Measurements from ENCODE around the gene LRRC18. TPM values are rescaled to one million over a fixed set of nuclear protein-coding genes. Genes with fewer than 3 reads are reported as not detected.

The LRRC18 gene
- total and polyA plus RNA-seq, 2 donors (not counting 3 experiments of a cell fraction or from before 2014, with no cell fraction given), result not detected

- Histone ChIP-seq H3K27me3 (ENCODE audit: control insufficient read depth in 2 of 2, insufficient read depth in 2 of 2, low read length in 2 of 2) (no peaks in the 10 kb centered on the region), H3K9me1 (replicated peaks; ENCODE audit: control insufficient read depth, extremely low read depth, insufficient read depth, low read length) (no peaks in the 10 kb centered on the region), H3K4me1 (ENCODE audit: control insufficient read depth, extremely low read depth, insufficient read depth, low read length) (no peaks in the 10 kb centered on the region), H2AFZ (ENCODE audit: low read depth, low read length) (no peak overlapping the region), H4K20me1 (replicated peaks; ENCODE audit: control insufficient read depth, extremely low read depth, insufficient read depth, low read length) (no peaks in the 10 kb centered on the region), H3K4me3 (replicated peaks in 1 of 3; ENCODE audit: insufficient read depth in 1 of 3, low read depth in 1 of 3, low read length in 3 of 3) (no peak overlapping the region), H3K9me3 (replicated peaks; ENCODE audit: control insufficient read depth, insufficient read depth, low read length) (no peaks in the 10 kb centered on the region), H3K4me2 (ENCODE audit: insufficient read depth, low read length) (no peak overlapping the region), H3K9ac (replicated peaks; ENCODE audit: extremely low read depth, insufficient read depth, low read length) (no peak overlapping the region), H3K27ac (ENCODE audit: insufficient read depth, low read depth, low read length) (no peak overlapping the region), H3K79me2 (ENCODE audit: control insufficient read depth, insufficient read depth, low read length) (no peaks in the 10 kb centered on the region), H3K36me3 (ENCODE audit: control insufficient read depth in 2 of 2, extremely low read depth in 1 of 2, insufficient read depth in 2 of 2, low read length in 2 of 2) (no peaks in the 10 kb centered on the region)
- TF ChIP-seq MAX (IDR thresholded peaks at IDR 0.05; ENCODE audit: insufficient read depth, insufficient read length) (no peak), GATA2 (IDR thresholded peaks at IDR 0.05; ENCODE audit: insufficient read depth, insufficient read length, low read depth, low read length) (no peak), JUN (IDR thresholded peaks at IDR 0.05; ENCODE audit: borderline replicate concordance, insufficient read depth, insufficient read length, low read depth) (no peak), POLR2AphosphoS5 (IDR thresholded peaks at IDR 0.05; ENCODE audit: insufficient read depth, low read depth, low read length) (no peak), CTCF (IDR thresholded peaks at IDR 0.05; ENCODE audit: extremely low read depth in 1 of 2, insufficient read depth in 1 of 2, low read depth in 1 of 2, low read length in 2 of 2) (no peak), POLR2A (IDR thresholded peaks at IDR 0.05; ENCODE audit: low read depth, low read length) (no peak), EZH2 (IDR thresholded peaks at IDR 0.05; ENCODE audit: borderline replicate concordance, low read depth, low read length, severe bottlenecking) (no peak)
- POLR2A ChIA-PET, result interaction anchor here (0.5 kb wide), 1 partner anchor 533 kb away, joined by 4 read pairs; no protein-coding TSS in a partner anchor
- FAIRE-seq, result no peak
- CTCF ChIA-PET, result no interaction called here
- dilution Hi-C loops (cut with MboI; ENCODE audit: extremely low pct_ligation_motif_present, low sequenced_read_pairs) (no loop called here), intact Hi-C loops (cut with micrococcal nuclease) (no loop called here)
- DNase-seq (ENCODE audit: low read depth, low spot score), result no peak
- BruUV-seq (replicated peaks), result no TSS peak
Measured at GRCh38 chr10:48978318-48978717, 38.7 kb upstream of the LRRC18 start.
